Mesothelial cell of epicardium (in vitro differentiated cells): ENCODE measurements around the gene NANOS3. TPM values are rescaled to one million over a fixed set of nuclear protein-coding genes. Genes with fewer than 3 reads are reported as not detected.

Source experiments
- DNase-seq, 2 experiments: peaks; one replicate each; pipeline ENCODE4 v3.0.0; 2021; ENCODE audit warnings: low spot score in 2 of 2; ENCODE audit not compliant: unreplicated experiment in 2 of 2
- H3K27ac Mint-ChIP-seq: 2 replicates; pipeline ENCODE4 v1.8.0; 2021; ENCODE audit warnings: mixed read lengths
- H3K27me3 Mint-ChIP-seq: 2 replicates; pipeline ENCODE4 v1.8.0; 2021; ENCODE audit warnings: low read depth, mixed read lengths
- H3K36me3 Mint-ChIP-seq: 2 replicates; pipeline ENCODE4 v1.8.0; 2021; ENCODE audit warnings: mixed read lengths
- H3K4me1 Mint-ChIP-seq: 2 replicates; pipeline ENCODE4 v1.8.0; 2021; ENCODE audit warnings: mixed read lengths
- H3K4me3 Mint-ChIP-seq: 2 replicates; pipeline ENCODE4 v1.8.0; 2021; ENCODE audit warnings: mild to moderate bottlenecking, moderate library complexity, mixed read lengths
- H3K9me3 Mint-ChIP-seq: 2 replicates; pipeline ENCODE4 v1.8.0; 2021; ENCODE audit warnings: mixed read lengths
- CTCF ChIP-seq: fragments of 200-600 bp; sonication (generic); IDR thresholded peaks from one replicate; pipeline ENCODE4 v1.5.0; 2021; ENCODE audit warnings: antibody characterized with exemption; ENCODE audit not compliant: unreplicated experiment
- total RNA-seq: library from RNA; stranded (reverse); gene quantifications from 3 replicates; pipeline ENCODE4 v1.2.1, GENCODE V29; 2021

Gene NANOS3
- total RNA-seq, 1 donor from 2014 or later = 8.2 TPM

- Mint-ChIP-seq H3K36me3 (no peaks in the 10 kb centered on the region), H3K27ac (no peak overlapping the region), H3K4me3 (no peak overlapping the region), H3K4me1 (peaks cover 8% of the 10 kb centered on the region), H3K27me3 (no peaks in the 10 kb centered on the region), H3K9me3 (no peaks in the 10 kb centered on the region)
- no peak for TF ChIP-seq CTCF
- DNase-seq = no peak
Observed at GRCh38 chr19:13890136-13890535, 13.2 kb downstream of the NANOS3 start.

- Mint-ChIP-seq H3K9me3 (no peaks in the 10 kb centered on the region), H3K36me3 (no peaks in the 10 kb centered on the region), H3K4me3 (no peak overlapping the region), H3K27me3 (no peaks in the 10 kb centered on the region), H3K27ac (peak overlapping the region; percentile 47), H3K4me1 (peaks cover 5% of the 10 kb centered on the region)
- no peak for DNase-seq
- TF ChIP-seq CTCF = no peak
Observed at GRCh38 chr19:13892870-13893269, 15.9 kb downstream of the NANOS3 start.

- no peak for TF ChIP-seq CTCF
- H3K27ac Mint-ChIP-seq = no peak overlapping the region
- peaks cover 5% of the 10 kb centered on the region for H3K4me1 Mint-ChIP-seq
- H3K4me3 Mint-ChIP-seq = no peak overlapping the region
- no peaks in the 10 kb centered on the region for H3K36me3 Mint-ChIP-seq
- no peaks in the 10 kb centered on the region for H3K27me3 Mint-ChIP-seq
- DNase-seq = no peak
- no peaks in the 10 kb centered on the region for H3K9me3 Mint-ChIP-seq
Observed at GRCh38 chr19:13894552-13894951, 17.6 kb downstream of the NANOS3 start.

GRCh38 chr19:13896227-13896626 lies 19.3 kb downstream of the NANOS3 start:
- peaks cover 5% of the 10 kb centered on the region for H3K4me1 Mint-ChIP-seq

GRCh38 chr19:13899393-13899792 lies 22.5 kb downstream of the NANOS3 start:
- no peak overlapping the region for H3K27ac Mint-ChIP-seq
- TF ChIP-seq CTCF = no peak
- DNase-seq = no peak
- H3K4me1 Mint-ChIP-seq = no peaks in the 10 kb centered on the region
- H3K4me3 Mint-ChIP-seq = no peak overlapping the region
- no peaks in the 10 kb centered on the region for H3K36me3 Mint-ChIP-seq
- no peaks in the 10 kb centered on the region for H3K27me3 Mint-ChIP-seq
- H3K9me3 Mint-ChIP-seq = no peaks in the 10 kb centered on the region

More at GRCh38 chr19:13896227-13896626, 19.3 kb downstream of the NANOS3 start:
- Mint-ChIP-seq H3K36me3 (no peaks in the 10 kb centered on the region), H3K27ac (no peak overlapping the region), H3K27me3 (no peaks in the 10 kb centered on the region), H3K9me3 (no peaks in the 10 kb centered on the region), H3K4me3 (no peak overlapping the region)
- DNase-seq = no peak
- no peak for TF ChIP-seq CTCF
